Measurements from ENCODE around the gene PKP4.
"Not testable (repeated sequence)": the region's sequence is repeated elsewhere in the genome, so short reads cannot be mapped to it uniquely, and the experiment has no call there.

The PKP4 gene

DNA sequence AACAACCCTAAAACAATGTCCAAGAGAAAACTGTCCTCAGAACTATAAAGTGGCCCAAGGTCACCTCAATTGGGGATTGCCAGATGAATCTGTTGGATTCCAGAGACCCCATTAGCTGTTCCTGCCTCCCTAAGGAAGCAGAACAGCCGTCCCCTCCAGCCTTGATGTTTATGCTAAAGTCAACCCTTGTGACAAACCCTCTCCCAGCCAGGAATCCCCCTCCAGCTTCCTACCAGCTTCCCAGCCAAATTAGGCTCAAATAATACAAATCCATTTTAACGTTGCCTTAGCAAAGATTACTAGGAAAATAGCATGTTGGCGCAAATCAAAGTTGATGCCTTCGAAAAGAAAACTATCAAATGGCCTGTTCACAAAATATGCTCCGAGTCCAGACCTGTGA, 232.6 kb downstream of the PKP4 start:
- TF ChIP-seq POLR2A (IDR thresholded peaks at IDR 0.05; ENCODE audit: low read depth, low read length) (no peak), TAF1 (IDR thresholded peaks at IDR 0.05; ENCODE audit: low read depth, low read length) (no peak), POLR2AphosphoS5 (IDR thresholded peaks at IDR 0.05; ENCODE audit: low read depth, low read length) (no peak), PAX5 (IDR thresholded peaks at IDR 0.05; ENCODE audit: insufficient read depth, low read length, severe bottlenecking) (no peak), SPI1 (IDR thresholded peaks at IDR 0.05; ENCODE audit: low read depth, low read length) (no peak), POU2F2 (IDR thresholded peaks at IDR 0.05; ENCODE audit: low read depth, low read length) (no peak)
- DNase-seq (ENCODE audit: insufficient read length, low spot score) (no peak), FAIRE-seq (no peak)

DNA sequence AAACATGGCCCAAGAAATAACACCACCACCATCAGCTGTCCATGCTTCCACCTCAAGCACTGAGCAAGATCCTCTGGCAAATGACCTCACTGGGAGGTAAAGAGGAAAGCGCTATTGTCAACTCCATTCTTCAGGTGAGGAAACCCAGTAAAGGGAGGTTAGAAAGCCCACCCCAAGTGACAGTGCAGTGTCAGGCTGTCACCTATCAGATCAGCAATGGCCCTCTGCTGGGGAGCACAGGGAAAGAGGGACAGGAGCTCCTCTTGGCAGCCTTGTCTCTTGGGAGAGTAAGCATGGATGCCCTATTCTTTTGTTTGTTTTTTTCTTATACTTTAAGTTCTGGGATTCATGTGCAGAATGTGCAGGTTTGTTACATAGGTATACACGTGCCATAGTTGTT, 234.1 kb downstream of the PKP4 start:
- DNase-seq (ENCODE audit: insufficient read length, low spot score) (no peak), FAIRE-seq (no peak)
- TF ChIP-seq POU2F2 (IDR thresholded peaks at IDR 0.05; ENCODE audit: low read depth, low read length) (no peak), POLR2AphosphoS5 (IDR thresholded peaks at IDR 0.05; ENCODE audit: low read depth, low read length) (no peak), POLR2A (IDR thresholded peaks at IDR 0.05; ENCODE audit: low read depth, low read length) (no peak), TAF1 (IDR thresholded peaks at IDR 0.05; ENCODE audit: low read depth, low read length) (no peak), PAX5 (IDR thresholded peaks at IDR 0.05; ENCODE audit: insufficient read depth, low read length, severe bottlenecking) (no peak)

DNA sequence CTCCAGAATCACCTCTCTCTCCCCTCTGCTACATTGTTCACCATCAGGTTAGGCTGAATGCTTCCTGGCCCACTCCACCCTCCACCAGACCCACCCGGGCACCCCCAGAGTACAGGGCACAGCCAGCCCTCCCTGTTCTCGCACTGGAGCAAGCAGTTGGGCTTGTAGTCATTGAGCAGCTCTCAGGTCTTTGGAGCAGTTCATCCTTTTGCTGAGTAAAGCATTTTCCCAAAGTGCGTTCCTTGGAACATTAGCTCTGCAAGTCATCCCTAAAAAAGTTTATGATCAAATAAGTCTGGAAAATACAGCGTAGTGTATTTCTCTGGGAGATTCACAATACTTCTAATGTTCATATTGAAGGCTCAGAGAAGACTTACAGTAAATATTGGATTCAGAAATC, 234.9 kb downstream of the PKP4 start:
- no peak for DNase-seq (ENCODE audit: insufficient read length, low spot score)
- no peak for TF ChIP-seq TAF1 (IDR thresholded peaks at IDR 0.05; ENCODE audit: low read depth, low read length)
- no peak for TF ChIP-seq POLR2AphosphoS5 (IDR thresholded peaks at IDR 0.05; ENCODE audit: low read depth, low read length)
- no peak for TF ChIP-seq SPI1 (IDR thresholded peaks at IDR 0.05; ENCODE audit: low read depth, low read length)
- TF ChIP-seq POU2F2 (IDR thresholded peaks at IDR 0.05; ENCODE audit: low read depth, low read length): no peak
- TF ChIP-seq PAX5 (IDR thresholded peaks at IDR 0.05; ENCODE audit: insufficient read depth, low read length, severe bottlenecking): no peak
- TF ChIP-seq POLR2A (IDR thresholded peaks at IDR 0.05; ENCODE audit: low read depth, low read length): no peak
- FAIRE-seq: no peak

DNA sequence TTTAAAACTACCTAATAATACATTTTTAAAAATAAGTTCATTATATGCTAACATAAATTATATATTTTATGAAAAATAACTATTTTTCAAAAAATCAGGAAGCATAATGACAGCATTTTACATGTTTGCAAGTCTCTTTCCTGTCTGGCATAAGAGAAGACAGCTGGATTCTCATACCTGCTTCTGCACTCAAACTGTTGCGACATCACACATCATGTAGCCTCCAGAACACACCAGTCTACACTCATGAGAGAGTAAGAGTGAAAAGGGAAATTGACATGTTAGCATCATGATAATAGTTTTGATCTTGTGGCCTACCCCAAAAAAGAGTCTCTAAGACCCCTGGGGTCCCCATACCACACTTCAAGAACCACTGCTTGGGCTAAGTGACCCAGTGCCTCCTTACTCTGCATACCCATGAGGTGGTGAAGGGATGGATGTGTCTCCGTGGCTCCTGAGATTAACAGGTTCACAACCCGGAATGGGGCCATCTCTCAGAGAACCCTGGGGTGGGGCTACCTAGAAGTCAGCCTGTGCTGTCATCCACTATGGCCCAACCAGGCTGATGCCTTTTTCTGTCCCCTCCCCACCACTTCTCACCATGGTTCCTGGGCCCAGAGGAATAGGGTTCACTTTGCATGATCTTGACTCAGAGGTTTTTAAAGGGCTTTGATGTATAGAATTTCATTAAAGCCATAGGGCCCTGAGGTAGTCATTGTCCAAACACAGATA, 235.8 kb downstream of the PKP4 start:
- DNase-seq (ENCODE audit: insufficient read length, low spot score): no peak
- TF ChIP-seq POU2F2 (IDR thresholded peaks at IDR 0.05; ENCODE audit: low read depth, low read length) (no peak), PAX5 (IDR thresholded peaks at IDR 0.05; ENCODE audit: insufficient read depth, low read length, severe bottlenecking) (no peak)
- no peak for FAIRE-seq

- TF ChIP-seq SPI1 (IDR thresholded peaks at IDR 0.05; ENCODE audit: low read depth, low read length): no peak
- no peak for TF ChIP-seq TAF1 (IDR thresholded peaks at IDR 0.05; ENCODE audit: low read depth, low read length)
- TF ChIP-seq POLR2A (IDR thresholded peaks at IDR 0.05; ENCODE audit: low read depth, low read length): no peak
- no peak for TF ChIP-seq POU2F2 (IDR thresholded peaks at IDR 0.05; ENCODE audit: low read depth, low read length)
- TF ChIP-seq POLR2AphosphoS5 (IDR thresholded peaks at IDR 0.05; ENCODE audit: low read depth, low read length): no peak
- no peak for TF ChIP-seq PAX5 (IDR thresholded peaks at IDR 0.05; ENCODE audit: insufficient read depth, low read length, severe bottlenecking)
- DNase-seq (ENCODE audit: insufficient read length, low spot score): no peak
- no peak for FAIRE-seq
These were observed 236.7 kb downstream of the PKP4 start for GRCh38 chr2:158693476-158693875.

DNA sequence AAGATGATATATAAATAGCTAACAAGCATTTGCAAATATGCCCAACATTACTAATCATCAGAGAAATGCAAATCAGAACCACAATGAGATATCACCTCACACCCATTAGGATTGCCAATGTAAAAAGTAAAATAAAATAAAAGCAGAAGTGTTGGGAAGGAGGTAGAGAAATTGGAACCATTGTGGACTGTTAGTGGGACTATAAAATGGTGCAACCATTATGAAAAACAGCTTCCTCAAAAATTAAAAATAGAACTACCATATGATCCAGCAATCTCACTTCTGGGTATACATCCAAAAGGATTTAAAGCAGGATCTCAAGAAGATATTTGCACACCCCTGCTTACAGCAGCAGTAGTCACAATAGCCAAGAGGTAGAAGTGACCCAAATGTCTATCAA, 238.6 kb downstream of the PKP4 start:
- TF ChIP-seq POLR2AphosphoS5 (IDR thresholded peaks at IDR 0.05; ENCODE audit: low read depth, low read length): no peak
- TF ChIP-seq PAX5 (IDR thresholded peaks at IDR 0.05; ENCODE audit: insufficient read depth, low read length, severe bottlenecking): no peak
- no peak for TF ChIP-seq POLR2A (IDR thresholded peaks at IDR 0.05; ENCODE audit: low read depth, low read length)
- no peak for TF ChIP-seq SPI1 (IDR thresholded peaks at IDR 0.05; ENCODE audit: low read depth, low read length)
- no peak for TF ChIP-seq TAF1 (IDR thresholded peaks at IDR 0.05; ENCODE audit: low read depth, low read length)
- no peak for TF ChIP-seq POU2F2 (IDR thresholded peaks at IDR 0.05; ENCODE audit: low read depth, low read length)

GRCh38 chr2:158695744-158696143, 239.0 kb downstream of the PKP4 start:
- not testable (repeated sequence) for FAIRE-seq; DNase-seq (ENCODE audit: insufficient read length, low spot score)

More for the DNA sequence above, 238.6 kb downstream of the PKP4 start:
- no peak for DNase-seq (ENCODE audit: insufficient read length, low spot score)
- FAIRE-seq: no peak

DNA sequence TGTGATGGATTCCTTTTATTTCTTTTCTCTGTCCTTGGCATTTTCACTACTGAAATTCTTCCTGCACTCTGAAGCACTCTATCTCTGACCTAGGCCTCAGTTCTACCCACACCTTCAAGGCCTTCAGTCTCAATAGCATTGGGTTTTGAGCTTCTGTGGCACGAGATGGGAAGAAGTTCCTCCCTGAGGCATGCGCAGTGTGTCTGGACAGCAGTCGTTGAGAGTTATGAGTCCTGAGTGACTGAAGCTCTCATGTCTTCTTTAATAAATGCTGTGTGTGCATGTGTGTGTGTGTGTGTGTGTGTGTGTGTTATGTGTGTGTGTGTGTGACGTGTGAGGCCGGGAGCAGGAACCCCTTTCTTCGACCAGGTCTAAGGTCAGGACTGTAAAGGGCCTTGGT, 242.6 kb downstream of the PKP4 start:
- TF ChIP-seq POU2F2 (IDR thresholded peaks at IDR 0.05; ENCODE audit: low read depth, low read length) (no peak), SPI1 (IDR thresholded peaks at IDR 0.05; ENCODE audit: low read depth, low read length) (no peak), PAX5 (IDR thresholded peaks at IDR 0.05; ENCODE audit: insufficient read depth, low read length, severe bottlenecking) (no peak), POLR2A (IDR thresholded peaks at IDR 0.05; ENCODE audit: low read depth, low read length) (no peak), TAF1 (IDR thresholded peaks at IDR 0.05; ENCODE audit: low read depth, low read length) (no peak), POLR2AphosphoS5 (IDR thresholded peaks at IDR 0.05; ENCODE audit: low read depth, low read length) (no peak)
- DNase-seq (ENCODE audit: insufficient read length, low spot score) (no peak), FAIRE-seq (no peak)

- no peak for DNase-seq (ENCODE audit: insufficient read length, low spot score)
- FAIRE-seq: no peak
- TF ChIP-seq POLR2AphosphoS5 (IDR thresholded peaks at IDR 0.05; ENCODE audit: low read depth, low read length): no peak
These were observed 244.3 kb downstream of the PKP4 start for GRCh38 chr2:158701101-158701500.

- TF ChIP-seq POLR2A (IDR thresholded peaks at IDR 0.05; ENCODE audit: low read depth, low read length): no peak
- no peak for FAIRE-seq
- no peak for DNase-seq (ENCODE audit: insufficient read length, low spot score)
These were observed 246.0 kb downstream of the PKP4 start for GRCh38 chr2:158702740-158703139.

GRCh38 chr2:158704724-158705465, 248.1 kb downstream of the PKP4 start:
- not testable (repeated sequence) for FAIRE-seq

More at GRCh38 chr2:158704724-158705465, 248.1 kb downstream of the PKP4 start:
- not testable (repeated sequence) for DNase-seq (ENCODE audit: insufficient read length, low spot score)

Measured in GM12891 (cell line).